Fibroblast of skin of back (primary cell): ENCODE data around the gene CDH4.
"Not testable (repeated sequence)": the region's sequence is repeated elsewhere in the genome, so short reads cannot be mapped to it uniquely, and the experiment has no call there.

Source experiments
- DNase-seq: peaks from one replicate; pipeline ENCODE4 v3.0.0-alpha.2; 2013

The CDH4 gene

GRCh38 chr20:61976263-61976643 lies 724.2 kb downstream of the CDH4 start:
- DNase-seq, result no peak

GRCh38 chr20:61976644-61977418 lies 724.8 kb downstream of the CDH4 start:
- DNase-seq, result no peak

- DNase-seq, result no peak
Observed at GRCh38 chr20:61977419-61977786, 725.3 kb downstream of the CDH4 start.

GRCh38 chr20:61978491-61978890 lies 726.4 kb downstream of the CDH4 start:
- no peak for DNase-seq

- DNase-seq, result no peak
Observed at GRCh38 chr20:61979090-61979489, 727.0 kb downstream of the CDH4 start.

- no peak for DNase-seq
Observed at GRCh38 chr20:61979701-61980635, 727.9 kb downstream of the CDH4 start.

- peak; percentile 27 for DNase-seq
Observed at GRCh38 chr20:61980647-61981583, 728.9 kb downstream of the CDH4 start.

- not testable (repeated sequence) for DNase-seq
Observed at GRCh38 chr20:61981691-61982090, 729.6 kb downstream of the CDH4 start.

- DNase-seq, result no peak
Observed at GRCh38 chr20:61982191-61982950, 730.3 kb downstream of the CDH4 start.

GRCh38 chr20:61982951-61983315 lies 730.9 kb downstream of the CDH4 start:
- DNase-seq, result no peak

- no peak for DNase-seq
Observed at GRCh38 chr20:61983965-61984364, 731.9 kb downstream of the CDH4 start.

- DNase-seq, result not testable (repeated sequence)
Observed at GRCh38 chr20:61984431-61984830, 732.4 kb downstream of the CDH4 start.

GRCh38 chr20:61985096-61985495 lies 733.0 kb downstream of the CDH4 start:
- no peak for DNase-seq

GRCh38 chr20:61986762-61987321 lies 734.8 kb downstream of the CDH4 start:
- DNase-seq, result no peak

GRCh38 chr20:61988665-61989064 lies 736.6 kb downstream of the CDH4 start:
- DNase-seq, result no peak

- DNase-seq, result no peak
Observed at GRCh38 chr20:61989741-61990140, 737.7 kb downstream of the CDH4 start.
